Hippocampal formation (tissue), 2 donors: ENCODE data around the gene SPDYE2.
"Not testable (repeated sequence)": the region's sequence is repeated elsewhere in the genome, so short reads cannot be mapped to it uniquely, and the experiment has no call there.

ENCODE experiments used
- DNase-seq, 2 donors: peaks; one replicate each; lab custom pipeline; 2025; lab: John Stamatoyannopoulos, UW

SPDYE2 gene

GRCh38 chr7:102550808-102551422, at the start of gene SPDYE2:
Gene SPDYE2 (plus strand): TSS chr7:102551226. CDS start chr7:102553256, 2,030 bp downstream.
- DNase-seq: not testable (repeated sequence)

- DNase-seq: not testable (repeated sequence)
Observed at GRCh38 chr7:102503141-102503540, 47.9 kb upstream of the SPDYE2 start.

- not testable (repeated sequence) for DNase-seq
Observed at GRCh38 chr7:102505298-102506185, 45.5 kb upstream of the SPDYE2 start.

- not testable (repeated sequence) for DNase-seq
Observed at GRCh38 chr7:102507410-102508088, 43.5 kb upstream of the SPDYE2 start.

GRCh38 chr7:102510575-102510974, 40.5 kb upstream of the SPDYE2 start:
- not testable (repeated sequence) for DNase-seq

GRCh38 chr7:102511860-102512522, 39.0 kb upstream of the SPDYE2 start:
- not testable (repeated sequence) for DNase-seq

GRCh38 chr7:102512642-102513221, 38.3 kb upstream of the SPDYE2 start:
- DNase-seq: not testable (repeated sequence)

- not testable (repeated sequence) for DNase-seq
Observed at GRCh38 chr7:102514881-102515721, 35.9 kb upstream of the SPDYE2 start.

- DNase-seq: not testable (repeated sequence)
Observed at GRCh38 chr7:102515889-102516288, 35.1 kb upstream of the SPDYE2 start.

- DNase-seq: not testable (repeated sequence)
Observed at GRCh38 chr7:102516951-102517350, 34.1 kb upstream of the SPDYE2 start.

GRCh38 chr7:102517550-102518147, 33.4 kb upstream of the SPDYE2 start, which contains the start of gene RASA4B:
Gene RASA4B (minus strand): TSS chr7:102517777. CDS start chr7:102517710, 67 bp downstream.
- not testable (repeated sequence) for DNase-seq

- DNase-seq: not testable (repeated sequence)
Observed at GRCh38 chr7:102520797-102521196, 30.2 kb upstream of the SPDYE2 start.

- not testable (repeated sequence) for DNase-seq
Observed at GRCh38 chr7:102524803-102525202, 26.2 kb upstream of the SPDYE2 start.

GRCh38 chr7:102527182-102527581, 23.8 kb upstream of the SPDYE2 start:
- DNase-seq: not testable (repeated sequence)

- not testable (repeated sequence) for DNase-seq
Observed at GRCh38 chr7:102527822-102528793, 22.9 kb upstream of the SPDYE2 start.

GRCh38 chr7:102531583-102531982, 19.4 kb upstream of the SPDYE2 start:
- not testable (repeated sequence) for DNase-seq

GRCh38 chr7:102532127-102532526, 18.9 kb upstream of the SPDYE2 start:
- not testable (repeated sequence) for DNase-seq

GRCh38 chr7:102535062-102535615, 15.9 kb upstream of the SPDYE2 start:
- DNase-seq: not testable (repeated sequence)
